Measurements from ENCODE around the gene NDUFB5. TPM values are rescaled to one million over a fixed set of nuclear protein-coding genes. Genes with fewer than 3 reads are reported as not detected.
A peak's percentile ranks its signal among the peaks of the same experiment; 100 is the strongest.

Gene NDUFB5
- total RNA-seq (2014; rRNA removed) = 110 and 117 TPM in 2 replicates
- 46.4 TPM for polyA plus RNA-seq (2012)

DNA sequence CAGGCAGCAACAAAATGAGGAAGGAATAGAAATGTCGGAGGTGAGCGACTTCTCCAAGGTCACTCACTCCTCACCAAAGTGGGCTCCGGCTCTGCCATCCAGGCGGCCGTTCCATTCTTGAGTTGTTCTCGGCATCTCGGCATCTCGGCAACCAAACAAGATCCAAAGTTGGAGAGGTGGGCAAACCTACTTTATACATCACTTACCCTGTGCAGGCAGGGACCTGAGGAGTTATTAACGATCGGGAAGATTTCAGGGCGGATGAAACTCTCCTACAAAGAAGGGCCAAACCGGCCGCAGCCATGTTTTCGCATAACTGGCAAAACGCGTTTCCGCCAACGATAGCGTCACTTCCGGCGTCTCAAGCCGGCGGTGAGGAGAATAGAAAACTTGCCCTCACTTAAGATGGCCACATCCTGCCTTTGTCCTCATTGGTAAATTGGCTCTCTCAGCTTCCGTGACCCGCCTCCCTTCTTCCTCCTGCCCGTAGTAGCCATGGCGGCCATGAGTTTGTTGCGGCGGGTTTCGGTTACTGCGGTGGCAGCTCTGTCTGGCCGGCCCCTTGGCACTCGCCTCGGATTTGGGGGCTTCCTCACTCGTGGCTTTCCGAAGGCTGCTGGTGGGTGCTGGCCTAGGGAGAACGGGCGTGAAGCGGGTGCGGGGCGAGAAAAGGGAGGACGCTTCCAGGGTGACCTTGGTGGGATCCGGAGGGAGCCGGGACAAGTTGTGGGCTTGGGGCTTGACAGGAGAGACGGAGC is at the start of gene NDUFB5, which contains the start of gene MRPL47:
NDUFB5 (plus strand) TSS at position 474 of the 758 bp plus-strand sequence; CDS start at position 496, 22 bp downstream.
MRPL47 (minus strand) TSS at position 318 of the 758 bp plus-strand sequence; CDS start at position 304, 14 bp downstream.
- peak; percentile 94 for DNase-seq (ENCODE audit: low read depth)

DNA sequence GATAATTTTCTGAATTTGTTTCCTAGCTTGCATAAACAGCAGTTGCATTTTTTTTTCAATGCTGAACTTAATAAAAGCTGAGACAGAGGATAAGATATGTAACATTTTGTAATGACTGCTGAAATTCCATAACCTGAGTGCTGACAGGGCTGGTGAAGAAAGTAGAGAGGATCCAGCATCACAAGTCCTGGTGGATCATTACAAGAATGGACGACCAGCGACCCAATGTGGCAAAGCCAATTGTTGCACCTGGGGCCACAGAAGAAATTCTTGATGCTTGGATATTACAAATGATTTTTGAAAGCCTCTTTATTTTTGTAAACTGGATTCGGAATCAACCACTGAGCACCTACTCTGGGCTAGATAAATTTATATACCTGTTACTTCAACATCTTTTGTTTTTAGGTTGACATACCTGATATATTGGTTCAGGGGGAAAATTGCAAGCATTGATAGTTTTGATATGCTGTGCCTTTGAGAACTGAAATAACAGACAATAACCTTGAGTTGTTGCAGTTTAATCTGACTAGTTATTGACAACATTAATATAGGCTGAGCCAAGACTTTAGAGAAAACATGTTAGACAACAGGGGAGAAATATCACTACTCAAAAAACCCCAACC is 45.7 kb upstream of the NDUFB5 start:
- peak; percentile 66 for DNase-seq (ENCODE audit: low read depth)

DNA sequence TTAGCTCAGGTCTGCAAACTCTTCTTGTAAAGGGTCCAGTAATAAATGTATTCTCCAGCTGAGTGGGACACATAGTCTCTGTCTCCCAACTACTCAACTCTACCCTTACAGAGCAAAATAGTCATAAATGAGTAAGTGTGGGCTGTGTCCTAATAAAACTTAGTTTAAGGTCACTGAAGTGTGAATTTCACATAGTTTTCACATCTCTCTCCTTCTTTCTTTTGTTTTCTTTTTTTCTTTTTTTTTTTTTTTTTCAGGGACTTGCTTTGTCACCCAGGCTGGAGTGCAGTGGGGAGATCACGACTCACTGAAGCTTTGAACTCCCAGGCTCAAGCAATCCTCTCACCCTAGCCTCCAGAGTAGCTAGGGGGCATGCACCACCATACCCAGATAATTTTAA is 43.8 kb upstream of the NDUFB5 start:
- DNase-seq (ENCODE audit: low read depth) = no peak

DNA sequence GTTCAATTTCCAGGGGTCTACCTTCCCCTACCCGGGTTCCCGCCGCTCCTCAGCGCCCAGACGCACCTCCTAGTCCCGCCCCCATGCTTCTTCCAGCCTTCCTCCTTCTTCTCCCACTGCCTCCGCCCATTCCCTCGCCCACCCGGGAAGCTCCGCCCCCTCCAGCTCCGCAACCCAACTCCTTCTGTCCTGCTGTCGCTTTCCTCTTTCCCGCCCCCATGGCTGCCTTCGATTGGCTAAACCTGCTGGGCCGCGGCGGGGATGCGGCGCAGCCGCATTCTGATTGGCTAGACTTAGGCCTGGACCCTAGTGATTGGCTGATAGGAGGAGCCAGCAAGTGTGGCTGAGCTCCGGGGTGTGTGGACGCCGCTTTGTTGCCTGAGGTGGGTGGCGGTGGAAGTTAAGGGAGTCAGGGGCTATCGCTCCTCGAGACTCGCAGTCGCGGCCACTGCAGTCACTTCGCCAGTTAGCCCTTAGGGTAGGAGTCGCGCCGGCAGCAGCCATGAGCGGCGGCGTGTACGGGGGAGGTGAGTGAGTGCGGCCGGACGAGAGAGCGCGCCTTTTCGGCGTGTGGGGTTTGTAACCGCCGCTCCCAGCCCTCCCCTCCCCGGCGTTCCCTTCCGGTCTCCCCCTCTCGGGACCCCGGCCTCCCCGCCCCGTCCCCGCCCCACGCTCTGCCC is 41.9 kb upstream of the NDUFB5 start, which contains the start of gene ACTL6A:
ACTL6A (plus strand) TSS at position 336 of the 680 bp plus-strand sequence; CDS start at position 503, 167 bp downstream.
- DNase-seq (ENCODE audit: low read depth) = peak; percentile 99

DNA sequence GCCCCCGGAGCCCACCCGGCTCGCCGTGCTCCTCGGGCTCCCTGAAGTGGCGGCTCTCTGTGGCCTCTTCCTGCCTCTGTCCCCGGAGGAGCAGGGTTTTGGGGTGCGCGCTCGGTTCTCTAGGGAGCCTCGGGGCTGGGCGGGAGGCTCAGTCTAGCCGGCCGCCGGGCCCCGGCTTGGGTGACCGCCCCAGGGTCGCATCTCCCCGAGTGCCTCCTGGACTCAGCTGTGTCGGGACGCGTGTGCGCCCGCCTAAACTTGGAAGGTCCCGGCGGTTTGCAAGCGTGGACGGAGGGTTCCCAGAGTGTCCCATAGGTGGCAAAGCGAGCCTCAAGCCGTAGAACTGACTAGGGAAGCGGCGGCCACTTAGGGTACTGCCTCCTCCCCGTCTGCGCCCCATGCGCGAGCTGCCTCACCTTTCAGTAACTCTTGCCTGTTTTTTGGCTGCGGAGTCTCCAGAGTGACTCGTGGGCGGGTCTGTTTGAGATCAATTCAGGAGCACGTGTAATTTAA is 41.3 kb upstream of the NDUFB5 start:
- peak; percentile 77 for DNase-seq (ENCODE audit: low read depth)

DNA sequence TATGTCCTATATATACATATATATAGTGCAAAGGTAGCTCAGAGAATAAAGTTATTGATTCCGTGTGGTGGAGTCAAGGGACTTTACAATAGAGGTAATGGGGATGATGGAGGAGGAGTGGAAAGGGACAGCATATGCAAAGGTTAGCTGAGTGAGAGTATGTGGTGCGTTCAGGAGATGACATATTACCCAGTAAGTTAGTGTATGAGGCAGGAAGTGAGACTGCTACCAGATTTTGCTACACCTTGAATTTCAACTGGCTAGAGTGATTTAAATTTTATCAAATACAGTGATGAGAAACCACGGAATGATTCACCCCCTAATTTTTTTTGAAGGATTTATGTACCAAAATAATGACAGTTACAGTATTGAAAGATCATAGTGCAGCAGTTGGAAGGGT is 39.1 kb upstream of the NDUFB5 start:
- DNase-seq (ENCODE audit: low read depth) = no peak

DNA sequence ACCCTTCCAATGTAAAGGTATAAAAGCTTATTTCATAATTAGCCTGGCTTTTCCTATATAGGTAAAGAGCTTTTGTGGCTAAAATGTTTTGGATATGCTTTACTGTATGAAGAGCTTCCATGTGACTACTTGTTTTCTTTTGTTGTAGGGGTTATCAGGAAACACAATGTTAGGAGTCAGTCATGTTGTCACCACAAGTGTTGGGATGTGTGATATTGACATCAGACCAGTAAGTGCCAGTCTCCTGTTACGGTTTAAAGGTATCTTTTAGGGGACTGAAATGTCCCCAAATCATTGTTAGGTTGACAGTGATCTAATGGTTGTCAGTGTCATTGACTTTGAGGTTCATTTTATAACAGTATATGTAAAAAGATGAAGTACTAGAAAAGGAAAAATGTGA is 23.6 kb upstream of the NDUFB5 start:
- DNase-seq (ENCODE audit: low read depth) = no peak

DNA sequence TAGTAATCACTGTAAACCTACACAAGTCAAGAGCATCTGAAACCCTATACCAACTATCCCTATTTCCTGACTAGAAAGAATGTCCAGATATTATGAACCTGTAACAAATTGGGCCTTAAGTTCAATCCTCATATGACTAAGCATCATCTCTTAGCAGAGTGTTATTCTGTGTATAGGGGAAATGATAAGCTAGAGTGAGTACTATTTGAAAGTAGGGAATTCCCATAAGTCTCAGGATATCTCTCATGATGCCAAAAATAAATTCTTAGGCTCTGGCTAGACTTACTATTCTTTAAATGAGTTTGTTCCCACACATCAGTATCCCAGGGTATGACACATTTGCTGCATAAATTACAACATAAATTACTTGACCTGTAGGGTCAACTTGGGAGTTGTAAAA is 15.5 kb upstream of the NDUFB5 start:
- no peak for DNase-seq (ENCODE audit: low read depth)

DNA sequence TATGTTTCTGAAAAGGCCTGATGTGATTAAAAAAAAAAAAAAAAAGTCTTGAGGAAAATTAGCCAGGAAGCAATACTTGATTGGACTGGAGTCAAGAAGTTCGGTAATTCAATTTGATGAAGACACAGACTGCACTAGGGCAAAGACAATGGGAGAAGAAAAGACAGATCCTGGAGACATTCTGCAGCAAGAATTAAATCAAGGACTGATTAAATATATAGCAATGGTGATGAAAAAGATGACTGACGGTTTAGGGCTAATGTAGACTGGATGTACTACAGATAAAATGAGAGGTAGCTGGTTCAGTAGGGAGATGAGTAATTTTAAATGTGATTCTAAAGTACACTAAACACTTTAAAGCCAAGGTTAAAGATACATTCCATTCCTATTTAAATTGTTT is 13.9 kb upstream of the NDUFB5 start:
- DNase-seq (ENCODE audit: low read depth) = no peak

DNA sequence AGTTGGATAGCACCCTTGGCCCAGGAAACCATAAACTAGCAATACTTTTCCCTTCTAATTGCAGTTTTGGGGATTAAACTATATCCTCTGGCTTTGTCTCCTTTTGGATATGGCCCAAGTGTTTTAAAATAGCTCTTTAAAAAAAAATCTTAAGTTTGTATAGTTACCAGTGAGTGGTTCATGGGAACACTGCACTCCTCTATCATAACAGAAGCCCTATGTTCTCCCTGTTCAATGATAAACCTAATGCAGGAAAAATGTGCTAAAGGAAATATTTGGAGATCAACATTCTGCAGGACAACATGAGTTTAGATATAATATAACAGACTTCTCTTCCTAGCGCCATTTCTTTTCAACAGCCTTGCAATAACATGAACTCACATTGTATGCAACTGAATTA is 13.3 kb upstream of the NDUFB5 start:
- no peak for DNase-seq (ENCODE audit: low read depth)

DNA sequence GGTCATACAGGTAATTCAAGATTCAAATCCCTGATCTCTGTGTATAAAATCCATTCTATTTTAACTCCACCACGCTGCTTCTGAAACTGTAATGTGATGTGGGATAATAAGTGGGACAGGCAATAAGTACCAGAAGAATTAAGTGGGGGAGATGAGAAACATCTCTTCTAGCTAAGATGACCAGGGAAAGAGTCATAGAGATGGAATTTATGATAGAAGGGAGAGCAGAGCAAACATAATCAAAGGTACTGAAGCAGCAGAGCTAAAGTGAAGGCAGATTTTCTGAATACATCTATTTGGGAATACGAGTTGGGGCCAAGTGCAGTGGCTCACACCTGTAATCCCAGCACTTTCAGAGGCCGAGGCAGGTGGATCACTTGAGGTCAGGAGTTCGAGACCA is 5.1 kb upstream of the NDUFB5 start:
- no peak for DNase-seq (ENCODE audit: low read depth)

DNA sequence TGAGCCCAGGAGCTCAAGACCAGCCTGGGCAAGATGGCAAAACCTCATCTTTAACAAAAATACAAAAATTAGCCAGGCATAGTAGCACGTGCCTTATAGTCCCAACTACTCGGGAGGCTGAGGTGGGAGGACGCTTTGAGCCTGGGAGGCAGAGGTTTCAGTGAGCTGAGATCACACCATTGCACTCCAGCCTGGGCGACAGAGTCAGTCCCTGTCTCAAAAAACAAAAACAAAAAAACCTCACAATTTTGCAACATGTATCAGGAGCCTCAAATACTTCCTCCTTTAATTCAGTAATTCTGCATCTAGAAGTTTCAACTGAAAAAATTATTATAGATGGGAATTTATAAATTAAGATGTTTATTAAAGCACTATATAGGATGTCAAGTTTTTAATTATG is 1.3 kb upstream of the NDUFB5 start:
- DNase-seq (ENCODE audit: low read depth) = no peak

DNA sequence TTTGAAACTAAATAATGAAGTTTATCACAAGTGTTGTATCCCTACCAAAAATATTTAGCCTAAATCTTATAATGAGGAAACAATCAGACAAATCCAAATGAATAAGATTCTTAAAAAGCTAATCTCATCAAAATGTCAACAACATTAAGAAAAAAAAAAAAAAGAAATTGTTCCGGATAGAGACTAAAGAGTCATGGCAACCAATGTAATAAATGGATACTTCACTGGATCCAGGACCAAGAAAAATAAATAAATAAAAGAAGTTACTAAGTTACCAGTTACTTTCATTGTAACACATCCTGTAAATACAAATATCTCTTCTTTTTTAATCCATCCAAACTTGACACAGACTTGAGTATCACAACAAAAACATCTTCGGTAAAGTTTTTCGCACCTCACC is 763 bp upstream of the NDUFB5 start:
- DNase-seq (ENCODE audit: low read depth) = no peak

DNA sequence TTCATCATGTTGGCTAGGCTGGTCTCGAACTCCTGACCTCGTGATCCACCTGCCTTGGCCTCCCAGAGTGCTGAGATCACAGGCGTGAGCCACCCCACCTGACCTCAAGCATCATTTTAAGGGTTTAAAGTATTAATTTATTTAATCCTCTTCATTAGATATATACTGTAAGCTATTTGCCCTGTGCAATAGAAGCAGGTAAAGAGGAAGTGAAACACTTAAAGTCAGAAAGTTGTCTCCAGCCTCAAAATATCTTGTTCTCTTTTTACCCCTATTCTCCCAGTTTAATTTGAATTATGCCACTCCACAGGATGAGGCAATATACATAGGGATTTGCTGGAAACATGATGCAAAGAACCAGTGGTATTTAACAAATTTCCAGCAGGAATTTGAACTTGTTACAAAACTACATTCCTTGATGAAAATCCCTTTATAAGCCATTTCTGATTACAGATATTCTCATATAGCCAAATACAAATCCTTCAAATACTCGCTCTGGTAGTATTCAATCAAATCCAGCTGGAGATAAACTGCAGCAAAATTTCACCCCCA is 2.0 kb downstream of the NDUFB5 start:
- no peak for DNase-seq (ENCODE audit: low read depth)

DNA sequence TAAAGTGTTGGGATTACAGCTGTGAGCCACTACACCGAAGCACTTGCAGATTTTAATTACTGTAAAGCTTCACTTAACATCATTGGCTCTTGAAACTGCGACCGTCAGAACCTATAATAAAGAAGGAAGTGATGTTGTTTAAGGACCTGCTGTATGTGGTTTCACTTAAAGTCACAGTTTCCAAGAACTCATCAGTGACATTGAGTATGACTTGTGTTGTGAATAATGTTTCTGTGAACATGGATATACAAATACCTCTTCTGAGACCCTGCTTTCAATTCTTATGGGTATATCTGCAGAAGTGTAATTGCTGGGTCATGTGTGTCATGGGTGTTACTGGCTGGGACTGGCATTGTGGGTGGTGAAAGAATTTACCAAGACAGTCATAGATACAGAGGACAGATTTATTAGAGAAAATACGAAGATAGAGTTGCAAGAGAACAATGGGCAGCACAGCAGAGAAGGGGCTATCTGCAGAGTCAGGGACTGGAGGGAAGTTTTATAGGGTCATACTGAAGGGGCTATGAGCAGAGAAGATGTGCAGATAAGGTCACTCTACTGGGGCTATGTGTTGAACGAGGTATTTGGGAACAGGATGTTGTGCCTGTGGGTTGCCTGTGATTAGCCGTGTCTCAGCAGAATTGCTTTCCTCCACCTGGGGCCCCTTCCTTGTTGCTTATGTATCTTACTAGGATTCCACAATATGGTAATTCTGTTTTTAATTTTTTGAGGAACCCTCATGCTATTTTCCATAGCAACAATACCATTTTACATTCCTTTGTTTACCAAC is 4.5 kb downstream of the NDUFB5 start:
- DNase-seq (ENCODE audit: low read depth) = no peak

DNA sequence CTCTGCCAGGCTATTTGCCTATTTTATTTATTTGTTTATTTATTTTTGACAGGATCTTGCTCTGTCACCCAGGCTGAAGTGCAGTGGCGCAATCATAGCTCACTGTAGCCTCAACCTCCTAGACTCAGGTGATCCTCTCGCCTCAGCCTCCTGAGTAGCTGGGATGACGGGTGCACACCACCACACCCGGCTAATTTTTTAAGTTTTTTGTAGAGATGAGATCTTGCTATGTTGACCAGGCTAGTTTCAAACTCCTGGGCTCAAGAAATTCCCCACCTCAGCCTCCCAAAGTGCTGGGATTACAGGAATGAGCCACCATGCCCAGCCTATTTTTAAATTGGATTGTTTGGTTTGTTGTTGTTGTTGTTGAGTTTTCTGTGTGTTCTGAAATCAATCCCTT is 5.5 kb downstream of the NDUFB5 start:
- no peak for DNase-seq (ENCODE audit: low read depth)

DNA sequence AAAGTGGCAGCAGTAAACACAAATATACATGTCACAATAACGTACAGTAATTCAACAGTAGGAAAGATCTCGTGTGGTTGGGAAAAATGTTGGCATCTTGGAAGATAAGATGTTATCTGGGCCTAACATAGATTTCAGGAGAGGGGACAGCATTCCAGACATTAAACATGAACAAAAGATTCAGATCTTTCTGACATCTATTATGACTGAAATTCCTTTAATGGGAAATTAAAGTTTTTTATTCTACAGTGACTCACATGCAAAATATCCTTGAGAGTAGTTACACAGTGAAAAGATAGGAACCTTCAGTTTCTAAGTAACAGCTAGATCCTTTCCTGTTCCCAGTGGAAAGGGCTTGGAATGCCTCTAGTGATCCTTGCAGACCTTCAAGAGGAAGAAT is 9.2 kb downstream of the NDUFB5 start:
- DNase-seq (ENCODE audit: low read depth) = peak; percentile 45

DNA sequence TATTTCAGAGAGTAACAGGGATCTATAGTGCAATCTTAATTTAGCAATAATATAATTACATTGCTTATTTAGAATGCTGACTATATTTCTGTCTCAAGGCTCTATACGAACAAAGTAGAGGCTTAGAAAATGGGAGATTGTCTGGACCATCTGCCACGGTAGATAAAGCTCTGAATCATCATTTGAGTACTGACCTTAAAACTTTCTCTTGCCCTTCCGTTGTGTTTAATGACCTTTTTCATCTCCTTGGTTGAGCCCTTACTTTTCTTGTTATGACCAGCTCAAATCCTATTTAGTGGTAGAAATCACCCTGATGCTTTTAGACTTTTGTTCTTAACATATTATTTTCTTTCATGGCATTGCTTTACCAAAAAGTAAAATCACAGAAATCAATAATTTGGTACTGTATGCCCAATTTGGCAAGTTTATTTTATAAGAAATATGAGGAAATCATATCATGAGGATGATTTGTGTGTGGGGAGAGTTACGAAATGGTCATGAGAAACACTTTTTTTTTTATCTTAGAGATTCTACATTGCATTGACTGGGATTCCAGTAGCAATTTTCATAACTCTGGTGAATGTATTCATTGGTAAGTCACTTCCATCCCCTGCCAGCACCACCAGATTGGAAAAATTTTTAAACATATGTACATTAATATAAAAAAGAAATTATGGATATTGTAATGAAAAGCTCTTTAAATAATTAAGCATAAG is 11.0 kb downstream of the NDUFB5 start:
- peak; percentile 58 for DNase-seq (ENCODE audit: low read depth)

DNA sequence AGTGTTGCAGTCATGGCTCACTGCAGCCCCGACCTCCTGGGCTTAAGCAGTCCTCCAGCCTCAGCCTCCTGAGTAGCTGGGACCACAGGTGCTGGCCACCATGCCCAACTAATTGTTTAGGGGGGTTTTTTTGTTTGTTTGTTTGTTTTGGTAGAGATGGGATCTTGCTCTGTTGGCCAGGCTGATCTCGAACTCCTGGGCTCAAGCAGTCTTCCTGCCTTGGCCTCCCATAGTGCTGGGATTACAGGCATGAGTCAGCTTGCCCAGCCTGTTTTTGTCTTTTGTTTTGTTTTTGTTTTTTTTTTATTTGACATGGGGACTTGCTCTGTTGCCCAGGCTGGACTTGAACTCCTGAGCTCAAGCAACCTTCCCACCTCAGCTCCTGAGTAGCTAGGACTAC is 17.4 kb downstream of the NDUFB5 start:
- DNase-seq (ENCODE audit: low read depth) = no peak

DNA sequence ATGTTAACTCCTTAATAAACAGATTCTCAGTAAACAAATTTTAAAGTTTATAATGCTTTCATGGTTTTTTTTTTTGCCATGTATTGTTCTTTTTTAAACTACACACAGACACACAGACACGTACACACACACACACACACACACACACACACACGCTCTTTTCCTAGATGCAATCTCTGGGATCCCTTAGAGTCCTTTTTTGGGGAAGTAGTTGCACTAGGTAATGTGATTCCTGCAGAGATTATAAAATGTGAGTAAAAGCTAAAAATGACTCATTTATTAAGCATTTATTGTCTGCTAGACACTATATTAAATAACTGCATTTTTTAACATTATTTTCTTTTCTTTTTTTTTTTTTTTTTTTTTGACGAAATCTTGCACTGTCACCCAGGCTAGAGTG is 19.9 kb downstream of the NDUFB5 start:
- peak; percentile 46 for DNase-seq (ENCODE audit: low read depth)
